Hematopoietic multipotent progenitor cell treated with erythropoietin and hydrocortisone succinate and interleukin-3 and kit ligand, for 17 days (in vitro differentiated cells): ENCODE results near the gene STK31.
"Not testable (repeated sequence)": the region's sequence is repeated elsewhere in the genome, so short reads cannot be mapped to it uniquely, and the experiment has no call there.

Experiments used
- DNase-seq: peaks from one replicate; pipeline ENCODE4 v3.0.0-alpha.2; 2015; ENCODE audit warnings: low spot score

The STK31 gene

DNA sequence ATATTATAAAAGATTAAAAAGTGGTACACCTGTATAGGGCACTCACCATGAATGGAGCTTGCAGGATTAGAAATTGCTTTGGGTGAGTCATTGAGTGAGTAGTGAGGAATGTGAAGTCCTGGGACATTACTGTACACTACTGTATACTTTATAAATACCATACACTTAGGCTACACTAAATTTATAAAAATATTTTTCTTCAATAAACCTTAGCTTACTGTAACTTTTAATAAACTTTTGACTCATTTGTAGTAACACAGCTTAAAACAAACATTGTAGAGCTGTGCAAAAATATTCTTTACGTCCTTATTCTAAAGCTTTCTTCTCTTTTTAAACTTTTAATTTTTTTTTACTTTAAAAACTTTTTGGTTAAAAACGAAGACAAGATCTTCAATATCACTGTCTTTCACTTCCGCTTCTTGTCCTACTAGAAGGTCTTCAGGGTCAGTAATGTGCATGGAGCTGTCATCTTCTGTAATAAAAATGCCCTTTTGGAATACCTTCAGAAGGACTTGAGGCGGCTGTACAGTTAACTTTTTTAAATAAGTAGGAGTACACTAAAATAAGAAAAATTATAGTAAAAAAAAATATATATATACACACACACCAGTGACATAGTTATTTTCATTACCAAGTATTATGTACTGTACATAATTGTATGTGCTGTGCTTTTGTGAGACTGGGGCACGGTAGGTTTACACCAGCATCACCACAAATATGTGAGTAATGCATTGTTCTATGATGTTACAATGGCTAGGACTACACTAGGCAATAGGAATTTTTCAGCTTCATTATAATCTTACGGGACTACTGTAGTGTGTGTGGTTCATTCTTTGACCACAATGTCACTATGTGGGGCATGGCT is 3.5 kb downstream of the STK31 start:
- DNase-seq, result no peak

DNA sequence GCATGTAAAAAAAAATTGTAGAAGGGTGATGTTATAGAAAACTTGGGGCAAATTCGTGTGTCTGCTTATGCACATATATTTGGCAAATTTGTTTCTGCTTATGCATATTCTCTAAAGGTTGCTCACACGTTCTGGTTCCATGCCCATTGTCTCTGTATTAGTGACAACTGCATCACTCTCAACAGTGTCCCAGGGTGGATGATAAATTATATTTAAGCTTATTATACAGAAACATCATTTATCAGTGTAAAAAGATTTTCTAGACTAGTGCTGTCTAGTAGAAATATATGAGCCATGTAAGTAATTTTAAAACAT is 4.1 kb downstream of the STK31 start:
- DNase-seq, result no peak

DNA sequence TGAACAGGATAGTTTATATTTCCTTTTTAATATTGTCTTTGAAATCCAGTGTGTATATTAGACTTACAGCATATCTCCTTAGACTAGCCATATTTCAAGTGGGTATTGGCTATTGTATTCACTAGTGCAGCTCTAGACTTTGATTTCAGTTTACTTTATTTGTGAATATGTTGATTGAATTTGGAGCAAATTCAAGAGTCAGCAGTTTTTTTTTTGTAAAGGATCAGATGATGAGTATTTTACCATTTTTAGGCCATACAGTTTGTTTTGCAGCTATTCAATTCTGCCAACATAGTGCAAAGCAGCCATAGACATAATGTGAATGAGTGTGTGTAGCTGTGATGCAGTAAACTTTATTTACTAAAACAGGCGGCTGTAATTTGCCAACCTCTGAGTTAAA is 4.6 kb downstream of the STK31 start:
- DNase-seq, result no peak

DNA sequence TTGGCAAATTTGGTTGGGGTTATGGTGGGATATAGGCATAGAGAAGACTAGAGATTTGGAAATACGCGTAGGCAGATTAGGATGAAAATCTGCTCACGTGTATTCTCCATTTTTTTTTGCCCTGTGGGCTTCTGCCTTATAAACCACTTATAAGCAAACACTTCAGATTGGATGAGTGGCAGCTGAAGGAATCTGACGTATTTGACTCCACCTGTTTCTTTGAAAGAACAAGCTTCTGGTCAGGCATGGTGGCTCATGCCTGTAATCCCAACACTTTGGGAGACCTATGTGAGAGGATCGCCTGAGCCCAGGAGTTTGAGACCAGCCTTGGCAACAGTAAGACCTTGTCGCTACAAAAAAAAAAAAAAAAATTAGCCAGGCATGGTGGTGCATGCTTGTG is 5.1 kb downstream of the STK31 start:
- DNase-seq, result no peak

GRCh38 chr7:23717788-23718187 is 7.8 kb downstream of the STK31 start:
- no peak for DNase-seq

DNA sequence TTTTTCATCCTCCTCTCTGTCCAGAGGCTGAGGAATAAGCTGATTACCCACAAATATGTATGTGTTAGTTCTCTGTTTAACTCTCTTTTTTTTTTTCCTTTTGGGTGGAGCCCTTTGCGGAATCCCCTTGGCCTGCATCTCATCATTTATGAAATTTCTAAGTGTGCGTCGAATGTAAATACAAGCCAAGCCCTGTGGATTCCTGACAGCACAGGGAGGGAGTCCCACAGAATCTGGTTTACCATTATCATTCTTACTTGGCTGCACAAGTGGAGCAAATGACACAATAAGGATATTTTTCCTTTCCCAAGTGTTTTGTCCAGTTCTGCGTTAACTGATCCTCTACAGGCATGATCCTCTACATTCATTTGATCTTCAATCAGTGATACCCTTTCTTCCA is 11.4 kb downstream of the STK31 start:
- no peak for DNase-seq

DNA sequence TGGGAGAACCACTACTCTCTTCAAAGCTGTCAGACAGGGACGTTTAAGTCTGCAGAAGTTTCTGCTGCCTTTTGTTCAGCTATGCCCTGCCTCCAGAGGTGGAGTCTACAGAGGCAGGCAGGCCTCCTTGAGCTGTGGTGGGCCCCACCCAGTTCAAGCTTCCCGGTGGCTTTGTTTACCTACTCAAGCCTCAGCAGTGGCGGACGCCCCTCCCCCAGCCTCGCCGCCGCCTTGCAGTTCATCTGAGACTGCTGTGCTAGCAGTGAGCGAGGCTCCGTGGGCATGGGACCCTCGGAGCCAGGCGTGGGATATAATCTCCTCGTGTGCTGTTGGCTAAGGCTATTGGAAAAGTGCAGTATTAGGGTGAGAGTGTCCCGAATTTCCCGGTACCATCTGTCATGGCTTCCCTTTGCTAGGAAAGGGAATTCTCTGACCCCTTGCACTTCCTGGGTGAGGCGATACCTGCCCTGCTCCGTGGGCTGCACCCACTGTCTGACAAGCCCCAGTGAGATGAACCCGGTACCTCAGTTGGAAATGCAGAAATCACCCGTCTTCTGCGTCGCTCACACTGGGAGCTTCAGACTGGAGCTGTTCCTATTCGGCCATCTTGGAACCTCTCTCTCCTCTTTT is 12.7 kb downstream of the STK31 start:
- DNase-seq, result not testable (repeated sequence)

DNA sequence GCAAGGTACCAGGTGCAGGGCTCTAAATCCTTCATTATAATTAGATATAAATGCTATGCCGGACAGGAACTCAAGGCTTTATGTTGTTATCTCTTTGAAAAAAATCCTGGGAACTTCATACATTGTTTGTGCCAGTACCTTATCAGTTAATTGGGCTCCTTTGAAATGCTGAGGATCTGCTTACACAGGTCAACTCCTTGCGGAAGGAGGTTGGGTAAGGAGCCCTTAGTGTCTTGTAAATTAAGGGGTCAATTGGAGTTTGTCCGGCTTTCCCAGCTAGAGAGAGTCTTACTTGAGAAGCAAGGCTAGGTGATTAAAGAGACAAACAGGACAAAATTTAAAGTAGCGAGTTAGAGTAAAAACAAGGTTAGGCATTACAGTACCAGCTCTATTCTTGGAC is 14.1 kb downstream of the STK31 start:
- not testable (repeated sequence) for DNase-seq

GRCh38 chr7:23742051-23742450 is 32.0 kb downstream of the STK31 start:
- no peak for DNase-seq

DNA sequence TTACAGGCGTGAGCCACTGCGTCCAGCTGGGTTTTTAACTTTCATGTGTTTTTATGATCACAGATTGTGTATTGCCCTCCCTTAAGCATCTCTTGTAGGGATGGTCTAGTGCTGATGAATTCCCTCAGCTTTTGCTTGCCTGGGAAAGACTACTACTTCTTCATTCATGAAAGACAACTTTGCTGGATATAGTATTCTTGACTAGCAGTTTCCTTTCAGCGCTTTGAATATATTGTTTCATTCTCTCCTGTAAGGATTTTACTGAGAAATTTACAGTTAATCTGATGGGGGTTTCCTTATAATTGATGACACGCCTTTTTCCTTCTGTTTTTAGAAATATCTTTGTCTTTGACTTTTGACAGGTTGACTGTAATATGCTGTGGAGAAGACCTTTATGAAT is 33.2 kb downstream of the STK31 start:
- DNase-seq, result no peak

DNA sequence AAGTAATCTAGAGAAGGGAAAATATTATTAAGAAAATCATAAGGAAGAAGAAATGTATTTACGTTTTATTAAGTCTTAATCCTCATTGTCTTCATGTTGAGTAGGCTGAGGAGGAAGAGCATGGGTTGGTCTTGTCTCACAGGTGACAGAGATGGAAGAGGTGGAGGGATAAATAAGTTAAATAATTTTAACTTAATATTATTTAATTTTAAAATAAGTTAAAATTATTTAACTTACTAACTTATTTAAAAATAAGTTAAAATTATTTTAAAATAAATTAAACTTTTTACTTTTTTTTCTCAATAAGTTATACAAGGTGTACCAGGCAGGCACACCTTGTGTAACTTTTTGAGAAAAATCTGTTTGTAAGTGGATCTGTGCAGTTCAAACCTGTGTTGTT is 36.6 kb downstream of the STK31 start:
- no peak for DNase-seq

DNA sequence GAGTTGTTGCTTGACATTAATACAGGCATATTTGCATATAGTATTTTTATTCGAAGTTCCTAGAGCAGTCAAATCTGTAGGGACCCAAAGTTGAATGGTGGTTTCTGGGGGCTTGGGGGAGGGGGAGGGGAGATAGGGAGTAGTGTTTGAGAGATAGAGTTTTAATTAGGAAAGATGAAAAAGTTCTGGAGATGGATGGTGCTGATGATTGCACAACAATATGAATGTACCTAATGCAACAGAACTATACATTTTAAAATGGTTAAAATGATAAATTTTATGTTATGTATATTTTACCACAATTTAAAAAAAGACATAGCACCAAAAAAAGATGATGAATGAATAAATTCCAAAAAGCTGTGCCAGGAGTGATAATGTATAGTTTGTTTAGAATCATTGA is 41.8 kb downstream of the STK31 start:
- no peak for DNase-seq

- not testable (repeated sequence) for DNase-seq
Measured at GRCh38 chr7:23758839-23759238, 48.8 kb downstream of the STK31 start.

DNA sequence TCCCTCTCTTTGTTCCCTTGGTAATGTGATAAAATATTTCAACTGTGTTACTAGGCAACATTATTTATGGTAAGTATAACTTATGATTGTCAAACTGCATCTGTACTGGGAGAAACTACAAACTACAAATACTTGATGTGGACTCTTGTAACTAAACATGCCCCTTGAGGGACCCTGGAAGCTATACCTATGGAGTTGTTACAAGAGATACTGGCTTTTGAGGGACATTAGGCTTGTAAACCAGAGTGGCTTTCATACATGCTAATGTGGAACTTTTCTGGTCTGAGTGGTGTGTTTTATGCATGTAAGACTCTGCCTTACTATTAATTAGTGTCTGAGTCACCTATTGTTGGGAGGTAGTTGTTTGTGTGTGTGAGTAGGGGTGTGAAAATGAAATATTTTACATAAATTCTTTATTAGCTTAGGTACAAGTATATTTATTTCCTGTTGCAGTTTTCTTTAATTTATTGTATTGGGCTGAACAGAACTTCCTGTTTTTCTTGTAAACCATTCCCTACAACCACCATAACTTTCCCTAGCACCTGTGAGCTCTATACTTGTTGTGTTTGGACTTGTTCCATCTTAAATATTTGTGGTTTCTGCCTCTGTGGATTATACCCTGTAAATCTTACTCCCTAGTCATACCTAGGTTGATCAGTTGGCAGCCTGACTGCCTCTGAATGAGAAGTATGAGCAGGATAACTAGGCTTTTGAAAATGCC is 49.8 kb downstream of the STK31 start:
- no peak for DNase-seq

DNA sequence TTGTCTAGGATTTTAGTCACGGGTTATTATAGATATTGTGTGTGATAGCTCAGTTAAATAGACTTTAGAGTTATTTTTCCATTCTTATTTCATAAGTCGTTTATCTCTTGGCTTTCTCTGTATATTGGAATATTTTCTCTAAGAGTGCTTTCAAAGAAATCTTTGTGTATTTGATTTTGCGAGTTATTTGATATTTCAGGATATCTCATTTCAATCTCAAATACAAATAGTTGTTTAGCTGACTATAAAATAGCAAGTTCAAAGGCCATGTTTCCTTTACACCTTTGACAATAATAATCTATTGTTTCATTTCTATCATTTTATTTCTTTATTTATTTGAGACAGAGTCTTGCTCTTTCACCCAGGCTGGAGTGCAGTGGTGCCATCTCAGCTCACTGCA is 55.9 kb downstream of the STK31 start:
- no peak for DNase-seq

DNA sequence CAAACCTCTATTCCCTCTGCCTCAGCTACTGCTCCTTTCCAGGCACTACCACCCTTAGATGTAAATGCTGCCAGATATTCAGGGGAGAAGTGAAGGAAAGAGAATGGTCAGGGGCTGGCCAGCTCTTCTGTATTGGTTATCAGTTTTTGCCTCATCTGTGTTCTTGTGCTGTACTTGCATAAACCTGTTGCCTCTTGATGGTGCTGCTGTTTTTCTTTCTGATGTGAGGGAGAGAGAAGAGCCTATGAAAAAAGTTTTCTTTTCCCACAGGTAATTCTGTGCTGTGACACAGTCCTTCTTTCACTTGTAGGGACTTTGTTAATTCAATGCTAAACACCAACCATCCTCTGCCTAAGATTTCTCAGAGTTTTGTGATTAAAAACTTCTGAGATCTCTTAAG is 57.5 kb downstream of the STK31 start:
- no peak for DNase-seq

GRCh38 chr7:23768022-23768421 is 58.0 kb downstream of the STK31 start:
- no peak for DNase-seq

DNA sequence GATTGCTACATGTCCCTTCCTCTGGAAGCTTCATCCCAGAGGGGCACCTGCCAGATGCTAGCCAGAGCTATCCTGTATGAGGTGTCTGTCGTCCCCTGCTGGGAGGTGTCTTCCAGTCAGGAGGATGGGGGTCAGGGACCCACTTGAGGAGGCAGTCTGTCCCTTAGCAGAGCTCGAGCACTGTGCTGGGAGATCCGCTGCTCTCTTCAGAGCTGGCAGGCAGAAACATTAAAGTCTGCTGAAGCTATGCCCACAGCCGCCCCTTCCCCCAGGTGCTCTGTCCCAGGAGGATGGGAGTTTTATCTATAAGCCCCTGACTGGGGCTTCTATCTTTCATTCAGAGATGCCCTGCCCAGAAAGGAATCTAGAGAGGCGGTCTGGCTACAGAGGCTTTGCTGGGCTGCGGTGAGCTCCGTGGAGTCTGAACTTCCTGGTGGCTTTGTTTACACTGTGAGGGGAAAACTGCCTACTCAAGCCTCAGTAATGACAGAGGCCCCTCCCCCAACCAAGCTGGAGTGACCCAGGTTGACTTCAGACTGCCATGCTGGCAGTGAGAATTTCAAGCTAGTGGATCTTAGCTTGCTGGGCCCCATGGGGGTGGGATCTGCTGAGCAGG is 69.3 kb downstream of the STK31 start:
- DNase-seq, result not testable (repeated sequence)

DNA sequence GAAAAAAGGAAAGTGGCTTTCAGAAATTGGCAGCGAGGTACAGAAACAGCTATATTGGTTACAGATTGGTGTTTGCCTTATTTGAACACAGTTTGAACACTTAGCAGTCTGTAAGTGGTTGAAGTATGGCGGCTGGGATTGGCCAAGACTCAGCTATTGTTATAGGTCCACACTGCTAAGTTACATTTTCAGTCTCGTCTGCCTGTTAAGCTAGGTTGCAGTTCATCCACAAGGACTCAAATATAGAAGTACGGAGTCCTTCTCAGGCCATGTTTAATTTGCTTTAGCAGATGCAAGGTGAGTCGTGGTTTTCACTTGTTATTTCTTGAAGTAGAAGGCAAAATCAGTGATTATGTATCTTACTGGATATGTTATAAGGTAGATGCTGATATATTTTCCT is 73.1 kb downstream of the STK31 start:
- no peak for DNase-seq

DNA sequence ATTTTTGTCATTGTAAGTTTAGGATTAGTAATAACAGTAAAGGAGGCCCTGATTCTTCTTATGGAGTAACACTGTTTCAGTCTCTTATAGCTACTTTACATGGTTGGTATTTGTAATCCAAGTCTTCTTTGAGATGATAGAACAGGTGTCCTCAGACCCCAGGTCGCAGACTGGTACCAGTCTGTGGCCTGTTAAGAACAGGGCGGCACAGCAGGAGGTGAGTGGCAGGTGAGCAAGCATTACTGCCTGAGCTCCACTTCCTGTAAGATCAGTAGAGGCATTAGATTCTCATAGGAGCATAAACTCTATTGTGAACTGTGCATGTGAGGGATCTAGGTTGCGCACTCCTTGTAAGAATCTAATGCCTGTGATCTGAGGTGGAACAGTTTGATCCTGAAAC is 77.3 kb downstream of the STK31 start:
- DNase-seq, result no peak

DNA sequence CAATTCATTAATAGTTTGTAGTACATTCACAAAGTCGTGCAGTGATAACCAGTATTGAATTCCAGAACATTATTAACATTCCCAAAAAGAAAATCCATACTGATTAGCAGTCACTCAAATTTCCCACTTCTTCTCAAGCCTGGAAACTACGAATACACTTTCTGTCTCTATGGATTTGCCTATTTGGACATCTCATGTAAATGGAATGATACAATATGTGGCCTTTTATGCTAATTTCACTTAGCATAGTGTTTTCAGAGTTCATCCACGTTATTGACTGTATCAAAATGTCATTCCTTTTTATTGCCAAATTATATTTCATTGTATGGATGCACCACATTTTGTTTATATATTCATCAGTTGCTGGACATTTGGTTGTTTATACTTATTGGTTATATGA is 78.8 kb downstream of the STK31 start:
- no peak for DNase-seq

DNA sequence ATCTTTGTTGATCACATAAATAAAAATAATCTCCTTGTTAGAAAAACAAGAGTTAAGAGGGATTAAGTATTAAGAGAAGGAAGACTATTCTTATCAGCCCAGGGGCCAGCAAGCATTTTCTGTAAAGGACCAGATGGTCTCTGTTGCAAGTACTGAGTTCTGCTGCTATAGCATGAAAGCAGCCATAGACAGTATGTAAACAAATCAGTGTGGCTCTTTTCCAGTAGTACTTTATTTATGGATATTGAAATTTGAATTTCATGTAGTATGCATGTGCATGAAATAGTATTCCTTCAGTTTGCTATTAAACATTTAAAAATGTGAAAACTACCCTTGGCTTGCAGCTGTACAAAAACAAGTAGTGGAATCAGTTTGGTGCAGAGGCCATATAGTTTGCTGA is 81.7 kb downstream of the STK31 start:
- DNase-seq, result no peak
